Trophoblast cell (in vitro differentiated cells and primary cell): ENCODE measurements around the gene UGT1A6.

Experiments used
- DNase-seq, 2 donors: peaks; one replicate each; pipeline ENCODE4 v3.0.0-alpha.2; 2016
- H2AFZ ChIP-seq: 2 replicates; pipeline ENCODE4 v1.6.1; 2013; ENCODE audit warnings: low read length, moderate library complexity, mild to moderate bottlenecking; ENCODE audit not compliant: insufficient read depth, poor library complexity
- H2AK5ac ChIP-seq: 2 replicates; pipeline ENCODE4 v1.6.1; 2013; ENCODE audit warnings: mild to moderate bottlenecking, low read length
- H2BK120ac ChIP-seq: 2 replicates; pipeline ENCODE4 v1.6.1; 2013; ENCODE audit warnings: low read length, mild to moderate bottlenecking, moderate library complexity; ENCODE audit not compliant: insufficient read depth, poor library complexity
- H2BK12ac ChIP-seq: 2 replicates; pipeline ENCODE4 v1.6.1; 2013; ENCODE audit warnings: mild to moderate bottlenecking, low read length, moderate library complexity
- H2BK5ac ChIP-seq: 2 replicates; pipeline ENCODE4 v1.6.1; 2013; ENCODE audit warnings: low read length, low read depth, moderate library complexity, mild to moderate bottlenecking; ENCODE audit not compliant: poor library complexity
- H3K14ac ChIP-seq: 2 replicates; pipeline ENCODE4 v1.6.1; 2013; ENCODE audit warnings: mild to moderate bottlenecking, low read length
- H3K18ac ChIP-seq: 2 replicates; pipeline ENCODE4 v1.6.1; 2013; ENCODE audit warnings: mild to moderate bottlenecking, low read length
- H3K23ac ChIP-seq: 2 replicates; pipeline ENCODE4 v1.6.1; 2013; ENCODE audit warnings: low read length
- H3K27ac ChIP-seq: 2 replicates; pipeline ENCODE4 v1.5.1; 2013; ENCODE audit warnings: low read depth, mild to moderate bottlenecking, inconsistent platforms, low read length, moderate library complexity
- H3K27me3 ChIP-seq: 2 replicates; pipeline ENCODE4 v1.6.1; 2013; ENCODE audit warnings: inconsistent platforms, mild to moderate bottlenecking, low read length, moderate library complexity; ENCODE audit not compliant: insufficient read depth
- H3K36me3 ChIP-seq, 2 experiments: 1 replicate in 1 of 2; 2 replicates in 1 of 2; pipeline ENCODE4 v1.6.1; 2013; ENCODE audit warnings: low read length in 2 of 2, mild to moderate bottlenecking in 2 of 2, moderate library complexity in 1 of 2; ENCODE audit not compliant: insufficient read depth in 2 of 2, control insufficient read depth in 1 of 2
- H3K4ac ChIP-seq: 2 replicates; pipeline ENCODE4 v1.6.1; 2013; ENCODE audit warnings: low read depth, mild to moderate bottlenecking, low read length, moderate library complexity
- H3K4me1 ChIP-seq, 2 experiments: 1 replicate in 1 of 2; 2 replicates in 1 of 2; pipeline ENCODE4 v1.6.1; 2013; ENCODE audit warnings: low read length in 2 of 2, mild to moderate bottlenecking in 2 of 2, moderate library complexity in 1 of 2; ENCODE audit not compliant: insufficient read depth in 2 of 2, control insufficient read depth in 1 of 2
- H3K4me2 ChIP-seq: 2 replicates; pipeline ENCODE4 v1.6.1; 2013; ENCODE audit warnings: inconsistent platforms, mild to moderate bottlenecking, low read length, moderate library complexity
- H3K4me3 ChIP-seq: 2 replicates; pipeline ENCODE4 v1.5.1; 2013; ENCODE audit warnings: mild to moderate bottlenecking, low read depth, low read length, inconsistent platforms
- H3K79me1 ChIP-seq: one replicate; pipeline ENCODE4 v1.6.1; 2013; ENCODE audit warnings: low read length
- H3K79me2 ChIP-seq: 2 replicates; pipeline ENCODE4 v1.6.1; 2013; ENCODE audit warnings: low read length, mild to moderate bottlenecking; ENCODE audit not compliant: control insufficient read depth, insufficient read depth, poor library complexity
- H3K9ac ChIP-seq: 2 replicates; pipeline ENCODE4 v1.6.1; 2013; ENCODE audit warnings: mild to moderate bottlenecking, low read length
- H3K9me3 ChIP-seq: 2 replicates; pipeline ENCODE4 v1.6.1; 2013; ENCODE audit warnings: low read depth, mild to moderate bottlenecking, control low read depth, inconsistent platforms, low read length; ENCODE audit not compliant: insufficient read depth
- H4K12ac ChIP-seq: 2 replicates; pipeline ENCODE4 v1.6.1; 2013; ENCODE audit warnings: low read depth, mild to moderate bottlenecking, low read length, moderate library complexity
- H4K8ac ChIP-seq: 2 replicates; pipeline ENCODE4 v1.6.1; 2013; ENCODE audit warnings: low read depth, mild to moderate bottlenecking, low read length, moderate library complexity
- H4K91ac ChIP-seq: one replicate; pipeline ENCODE4 v1.6.1; 2013; ENCODE audit warnings: low read depth, mild to moderate bottlenecking, low read length, moderate library complexity
- WGBS: extraction: QIAGEN DNeasy Blood & Tissue Kit; methylation state at CpG from one replicate; pipeline ENCODE4 v1.1.7; 2013; ENCODE audit warnings: missing lambda C conversion rate; ENCODE audit not compliant: insufficient read length, insufficient coverage; ENCODE audit errors: extremely low coverage; 5-methylcytosine and 5-hydroxymethylcytosine counted together

The UGT1A6 gene

DNA sequence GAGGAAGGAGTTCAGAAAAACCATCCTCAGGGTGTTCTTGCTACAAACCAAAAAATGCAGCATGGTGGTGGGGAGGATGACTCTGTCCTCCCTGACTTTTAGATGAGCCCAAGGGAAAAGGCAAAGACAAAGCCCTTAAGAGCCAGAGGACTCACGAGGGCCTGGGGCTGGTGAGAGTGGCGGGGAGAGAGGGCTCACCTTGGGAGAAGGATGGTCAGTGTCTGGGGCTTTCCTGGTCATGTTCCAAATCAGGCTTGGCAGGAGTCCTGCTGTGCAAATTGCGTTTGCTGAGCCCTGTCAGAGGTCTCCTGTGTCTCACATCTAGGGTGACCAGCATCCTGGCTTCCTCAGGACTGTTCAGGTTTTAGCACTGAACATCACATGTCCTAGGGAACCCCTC is 72.1 kb downstream of the UGT1A6 start:
- Histone ChIP-seq H3K14ac (no peak overlapping the region), H3K4me3 (no peak overlapping the region), H3K36me3 (no peaks in the 10 kb centered on the region), H3K9me3 (peaks cover 8% of the 10 kb centered on the region), H3K4ac (no peak overlapping the region), H3K4me1 (no peaks in the 10 kb centered on the region), H3K79me1 (no peaks in the 10 kb centered on the region), H3K23ac (no peak overlapping the region), H3K27ac (no peak overlapping the region), H3K27me3 (no peaks in the 10 kb centered on the region), H4K12ac (no peak overlapping the region), H4K91ac (no peak overlapping the region), H3K4me2 (no peak overlapping the region), H2BK5ac (no peak overlapping the region), H2AFZ (no peak overlapping the region), H3K79me2 (no peaks in the 10 kb centered on the region), H2AK5ac (no peak overlapping the region), H3K9ac (no peak overlapping the region), H4K8ac (no peak overlapping the region), H3K18ac (no peak overlapping the region), H2BK120ac (no peak overlapping the region), H2BK12ac (no peak overlapping the region)
- no peak for DNase-seq
- WGBS = no CpG with 5 or more reads among the region's 3 CpGs

DNA sequence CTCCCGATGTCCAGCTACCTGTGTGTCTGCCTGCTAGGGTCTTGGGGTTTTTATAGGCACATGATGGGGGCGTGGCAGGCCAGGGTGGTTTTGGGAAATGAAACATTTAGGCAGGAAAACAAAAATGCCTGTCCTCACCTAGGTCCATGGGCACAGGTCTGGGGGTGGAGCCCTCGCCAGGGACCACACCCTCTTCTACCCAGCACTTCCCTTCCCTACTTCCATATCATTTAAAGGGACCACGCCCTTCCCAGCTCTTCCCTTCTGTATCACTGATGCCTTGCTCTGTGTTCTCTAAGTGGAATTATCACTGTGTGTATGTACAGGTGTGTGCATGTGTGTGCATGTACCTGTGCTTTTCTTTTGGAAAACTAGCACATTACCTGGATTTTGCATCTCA is 73.7 kb downstream of the UGT1A6 start:
- no peak overlapping the region for H3K14ac ChIP-seq
- H3K79me1 ChIP-seq = no peaks in the 10 kb centered on the region
- H2BK12ac ChIP-seq = no peak overlapping the region
- no peak overlapping the region for H2AK5ac ChIP-seq
- no peak overlapping the region for H3K18ac ChIP-seq
- H4K91ac ChIP-seq = no peak overlapping the region
- no peaks in the 10 kb centered on the region for H3K27me3 ChIP-seq
- no peak overlapping the region for H3K4me3 ChIP-seq
- DNase-seq = no peak
- no peak overlapping the region for H2BK120ac ChIP-seq
- no peaks in the 10 kb centered on the region for H3K4me1 ChIP-seq
- H3K9ac ChIP-seq = no peak overlapping the region
- H3K9me3 ChIP-seq = peaks cover 5% of the 10 kb centered on the region
- no peak overlapping the region for H4K8ac ChIP-seq
- H2BK5ac ChIP-seq = no peak overlapping the region
- H4K12ac ChIP-seq = no peak overlapping the region
- no peaks in the 10 kb centered on the region for H3K36me3 ChIP-seq
- no peak overlapping the region for H2AFZ ChIP-seq
- H3K27ac ChIP-seq = no peak overlapping the region
- no peaks in the 10 kb centered on the region for H3K79me2 ChIP-seq
- H3K4ac ChIP-seq = no peak overlapping the region
- no peak overlapping the region for H3K4me2 ChIP-seq
- WGBS = no CpG with 5 or more reads among the region's 4 CpGs
- H3K23ac ChIP-seq = no peak overlapping the region

DNA sequence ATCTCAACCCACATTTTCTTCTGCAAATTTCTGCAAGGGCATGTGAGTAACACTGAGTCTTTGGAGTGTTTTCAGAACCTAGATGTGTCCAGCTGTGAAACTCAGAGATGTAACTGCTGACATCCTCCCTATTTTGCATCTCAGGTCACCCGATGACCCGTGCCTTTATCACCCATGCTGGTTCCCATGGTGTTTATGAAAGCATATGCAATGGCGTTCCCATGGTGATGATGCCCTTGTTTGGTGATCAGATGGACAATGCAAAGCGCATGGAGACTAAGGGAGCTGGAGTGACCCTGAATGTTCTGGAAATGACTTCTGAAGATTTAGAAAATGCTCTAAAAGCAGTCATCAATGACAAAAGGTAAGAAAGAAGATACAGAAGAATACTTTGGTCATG is 75.4 kb downstream of the UGT1A6 start:
- no peak overlapping the region for H2AFZ ChIP-seq
- H3K4ac ChIP-seq = no peak overlapping the region
- no peak overlapping the region for H4K91ac ChIP-seq
- H4K12ac ChIP-seq = no peak overlapping the region
- no peak overlapping the region for H3K9ac ChIP-seq
- H3K4me1 ChIP-seq = no peaks in the 10 kb centered on the region
- H3K27me3 ChIP-seq = no peaks in the 10 kb centered on the region
- H3K79me2 ChIP-seq = no peaks in the 10 kb centered on the region
- no peak for DNase-seq
- H3K9me3 ChIP-seq = peaks cover 7% of the 10 kb centered on the region
- H2BK12ac ChIP-seq = no peak overlapping the region
- no peaks in the 10 kb centered on the region for H3K36me3 ChIP-seq
- no peak overlapping the region for H3K14ac ChIP-seq
- H3K4me3 ChIP-seq = no peak overlapping the region
- H3K18ac ChIP-seq = no peak overlapping the region
- no CpG with 5 or more reads among the region's 4 CpGs for WGBS
- no peak overlapping the region for H3K27ac ChIP-seq
- H2BK5ac ChIP-seq = no peak overlapping the region
- no peak overlapping the region for H3K23ac ChIP-seq
- H4K8ac ChIP-seq = no peak overlapping the region
- no peak overlapping the region for H3K4me2 ChIP-seq
- no peak overlapping the region for H2AK5ac ChIP-seq
- H2BK120ac ChIP-seq = no peak overlapping the region
- no peaks in the 10 kb centered on the region for H3K79me1 ChIP-seq

DNA sequence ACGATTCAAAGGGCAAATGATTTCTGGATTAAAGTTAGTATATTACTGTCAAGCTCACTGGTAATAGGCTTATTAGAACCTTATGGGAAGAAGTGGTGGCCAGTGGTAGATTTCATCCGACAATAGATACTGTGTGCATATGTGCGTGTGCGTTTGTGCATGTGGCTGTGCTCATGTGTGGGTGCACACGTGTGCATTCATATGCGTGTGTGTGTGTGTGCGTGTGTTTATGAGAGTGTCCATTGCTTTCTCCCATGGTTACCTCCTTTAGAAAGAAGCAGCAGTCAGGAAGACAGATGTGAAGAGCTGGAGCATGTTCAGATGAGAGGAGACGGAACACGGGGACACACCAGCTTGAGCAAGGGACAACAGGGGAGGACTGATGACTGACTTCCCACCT is 76.6 kb downstream of the UGT1A6 start:
- Histone ChIP-seq H2BK120ac (no peak overlapping the region), H3K79me2 (no peaks in the 10 kb centered on the region), H3K27me3 (no peaks in the 10 kb centered on the region), H3K14ac (no peak overlapping the region), H4K91ac (no peak overlapping the region), H2BK12ac (no peak overlapping the region), H3K4ac (no peak overlapping the region), H3K23ac (no peak overlapping the region), H3K4me1 (no peaks in the 10 kb centered on the region), H3K9me3 (peaks cover 7% of the 10 kb centered on the region), H3K9ac (no peak overlapping the region), H3K27ac (no peak overlapping the region), H4K8ac (no peak overlapping the region), H2AFZ (no peak overlapping the region), H3K4me2 (no peak overlapping the region), H3K79me1 (no peaks in the 10 kb centered on the region), H3K4me3 (no peak overlapping the region), H3K18ac (no peak overlapping the region), H2AK5ac (no peak overlapping the region), H4K12ac (no peak overlapping the region), H2BK5ac (no peak overlapping the region), H3K36me3 (no peaks in the 10 kb centered on the region)
- WGBS = no CpG with 5 or more reads among the region's 9 CpGs
- no peak for DNase-seq
